Measurements from ENCODE around the gene CMA1.

- TF ChIP-seq POLR2A (IDR thresholded peaks at IDR 0.05) (no peak), CTCF (IDR thresholded peaks at IDR 0.05) (no peak)
Measured at GRCh38 chr14:24475261-24475660, 32.8 kb downstream of the CMA1 start.
